ENCODE measurements around the gene RGS6. TPM values are rescaled to one million over a fixed set of nuclear protein-coding genes. Genes with fewer than 3 reads are reported as not detected.

Gene RGS6
- total RNA-seq, 1 donor from 2014 or later: 0.34 TPM

- Mint-ChIP-seq H3K27ac (ENCODE audit: unreplicated experiment) (peak overlapping the region; percentile 90), H3K36me3 (ENCODE audit: low read depth, unreplicated experiment) (no peaks in the 10 kb centered on the region), H3K27me3 (ENCODE audit: low read depth, unreplicated experiment) (no peaks in the 10 kb centered on the region), H3K4me1 (ENCODE audit: low read depth, unreplicated experiment) (peaks cover 37% of the 10 kb centered on the region), H3K4me3 (ENCODE audit: unreplicated experiment) (no peak overlapping the region), H3K9me3 (ENCODE audit: unreplicated experiment) (peaks cover 1% of the 10 kb centered on the region)
- Histone ChIP-seq H3K27ac (ENCODE audit: low read depth, low read length) (peak overlapping the region; percentile 98), H3K4me3 (ENCODE audit: insufficient read depth, low read depth, low read length) (no peak overlapping the region), H3K9ac (ENCODE audit: low read length) (peak overlapping the region; percentile 79), H3K36me3 (ENCODE audit: insufficient read depth, low read length) (no peaks in the 10 kb centered on the region), H4K20me1 (ENCODE audit: insufficient read depth, low read length) (no peaks in the 10 kb centered on the region), H2AFZ (ENCODE audit: low read depth, low read length) (no peak overlapping the region), H3K4me1 (ENCODE audit: insufficient read depth, low read length) (peaks cover 50% of the 10 kb centered on the region), H3K4me2 (ENCODE audit: low read length) (peak overlapping the region; percentile 82), H3K27me3 (ENCODE audit: insufficient read depth, low read length) (no peaks in the 10 kb centered on the region), H3K79me2 (ENCODE audit: insufficient read depth, low read length) (no peaks in the 10 kb centered on the region), H3K9me3 (ENCODE audit: insufficient read depth, low read depth, low read length) (no peaks in the 10 kb centered on the region)
- no peak for TF ChIP-seq CTCF (IDR thresholded peaks at IDR 0.05; ENCODE audit: insufficient read depth, low read depth, low read length)
- TF ChIP-seq EZH2 (IDR thresholded peaks at IDR 0.05; ENCODE audit: insufficient read depth, low read length): no peak
- DNase-seq (ENCODE audit: low read depth) (peak; percentile 55), FAIRE-seq (no peak)
Observed at GRCh38 chr14:72607386-72608130, 675.3 kb downstream of the RGS6 start.

- H3K36me3 ChIP-seq (ENCODE audit: insufficient read depth, low read length): no peaks in the 10 kb centered on the region
- Mint-ChIP-seq H3K27me3 (ENCODE audit: low read depth, unreplicated experiment) (no peaks in the 10 kb centered on the region), H3K4me1 (ENCODE audit: low read depth, unreplicated experiment) (peaks cover 32% of the 10 kb centered on the region), H3K36me3 (ENCODE audit: low read depth, unreplicated experiment) (no peaks in the 10 kb centered on the region), H3K4me3 (ENCODE audit: unreplicated experiment) (peak overlapping the region; percentile 4), H3K9me3 (ENCODE audit: unreplicated experiment) (peaks cover 1% of the 10 kb centered on the region), H3K27ac (ENCODE audit: unreplicated experiment) (peak overlapping the region; percentile 90)
- H3K4me1 ChIP-seq (ENCODE audit: insufficient read depth, low read length): peaks cover 46% of the 10 kb centered on the region
- peak overlapping the region; percentile 82 for H3K4me2 ChIP-seq (ENCODE audit: low read length)
- no peaks in the 10 kb centered on the region for H4K20me1 ChIP-seq (ENCODE audit: insufficient read depth, low read length)
- H3K4me3 ChIP-seq (ENCODE audit: insufficient read depth, low read depth, low read length): peak overlapping the region; percentile 5
- no peaks in the 10 kb centered on the region for H3K79me2 ChIP-seq (ENCODE audit: insufficient read depth, low read length)
- peak; percentile 98 for FAIRE-seq
- DNase-seq (ENCODE audit: low read depth): peak; percentile 97
- H3K27ac ChIP-seq (ENCODE audit: low read depth, low read length): peak overlapping the region; percentile 98
- peak overlapping the region; percentile 79 for H3K9ac ChIP-seq (ENCODE audit: low read length)
- H3K9me3 ChIP-seq (ENCODE audit: insufficient read depth, low read depth, low read length): no peaks in the 10 kb centered on the region
- H2AFZ ChIP-seq (ENCODE audit: low read depth, low read length): peak overlapping the region; percentile 35
- H3K27me3 ChIP-seq (ENCODE audit: insufficient read depth, low read length): no peaks in the 10 kb centered on the region
- TF ChIP-seq EZH2 (IDR thresholded peaks at IDR 0.05; ENCODE audit: insufficient read depth, low read length) (no peak), CTCF (IDR thresholded peaks at IDR 0.05; ENCODE audit: insufficient read depth, low read depth, low read length) (no peak)
Observed at GRCh38 chr14:72608391-72609204, 676.4 kb downstream of the RGS6 start.

Measured in astrocyte (in vitro differentiated cells and primary cell).